Mesenchymal stem cell (in vitro differentiated cells and primary cell): ENCODE results near the gene PKN1.

Experiments used
- DNase-seq: peaks from one replicate; pipeline ENCODE4 v3.0.0-alpha.2; 2013
- H2AFZ ChIP-seq: one replicate; pipeline ENCODE4 v1.6.1; 2013; ENCODE audit warnings: low read depth, mild to moderate bottlenecking, control low read depth, inconsistent platforms, low read length, moderate library complexity
- H2AK5ac ChIP-seq: 2 replicates; pipeline ENCODE4 v1.6.1; 2013; ENCODE audit warnings: low read length, moderate library complexity, mild to moderate bottlenecking, inconsistent platforms; ENCODE audit not compliant: severe bottlenecking
- H2BK120ac ChIP-seq: one replicate; pipeline ENCODE4 v1.6.1; 2013; ENCODE audit warnings: low read depth, mild to moderate bottlenecking, inconsistent platforms, low read length, moderate library complexity
- H2BK12ac ChIP-seq, 2 experiments: one replicate each; pipeline ENCODE4 v1.6.1; 2013; ENCODE audit warnings: inconsistent platforms in 2 of 2, low read length in 2 of 2, mild to moderate bottlenecking in 2 of 2, moderate library complexity in 2 of 2, control low read depth in 1 of 2
- H2BK15ac ChIP-seq: one replicate; pipeline ENCODE4 v1.6.1; 2013; ENCODE audit warnings: mild to moderate bottlenecking, low read depth, inconsistent platforms; ENCODE audit not compliant: poor library complexity, severe bottlenecking
- H2BK5ac ChIP-seq: 2 replicates; pipeline ENCODE4 v1.6.1; 2013; ENCODE audit warnings: low read depth, mild to moderate bottlenecking, low read length, control low read depth, inconsistent platforms; ENCODE audit not compliant: poor library complexity, severe bottlenecking
- H3K14ac ChIP-seq, 2 experiments: one replicate each; pipeline ENCODE4 v1.6.1; 2013; ENCODE audit warnings: inconsistent platforms in 2 of 2, low read length in 2 of 2, control low read depth in 1 of 2, mild to moderate bottlenecking in 1 of 2, moderate library complexity in 1 of 2
- H3K18ac ChIP-seq, 2 experiments: one replicate each; pipeline ENCODE4 v1.6.1; 2013; ENCODE audit warnings: inconsistent platforms in 2 of 2, low read length in 2 of 2, control low read depth in 1 of 2, low read depth in 1 of 2, mild to moderate bottlenecking in 1 of 2
- H3K23ac ChIP-seq, 2 experiments: one replicate each; pipeline ENCODE4 v1.6.1; 2013; ENCODE audit warnings: inconsistent platforms in 2 of 2, low read length in 2 of 2, mild to moderate bottlenecking in 2 of 2, moderate library complexity in 2 of 2, control low read depth in 1 of 2
- H3K27ac ChIP-seq: 2 replicates; pipeline ENCODE4 v1.5.1; 2013; ENCODE audit warnings: mild to moderate bottlenecking, moderate library complexity, low read length, control low read depth, inconsistent platforms; ENCODE audit not compliant: poor library complexity, severe bottlenecking
- H3K27me3 ChIP-seq, 2 experiments: 2 replicates each; pipeline versions ENCODE4 v1.6.1 to v1.7.0; 2013; ENCODE audit warnings: low read length in 2 of 2, mild to moderate bottlenecking in 2 of 2, moderate library complexity in 2 of 2, control low read depth in 1 of 2, inconsistent platforms in 1 of 2; ENCODE audit not compliant: control insufficient read depth in 1 of 2, insufficient read depth in 1 of 2
- H3K36me3 ChIP-seq, 2 experiments: 2 replicates each; pipeline versions ENCODE4 v1.6.1 to v1.7.0; 2013; ENCODE audit warnings: low read length in 2 of 2, control low read depth in 1 of 2, inconsistent platforms in 1 of 2, low read depth in 1 of 2, mild to moderate bottlenecking in 1 of 2; ENCODE audit not compliant: insufficient read depth in 2 of 2, control insufficient read depth in 1 of 2
- H3K4ac ChIP-seq, 2 experiments: one replicate each; pipeline ENCODE4 v1.6.1; 2013; ENCODE audit warnings: inconsistent platforms in 2 of 2, low read length in 2 of 2, mild to moderate bottlenecking in 2 of 2, moderate library complexity in 2 of 2, control low read depth in 1 of 2, low read depth in 1 of 2
- H3K4me1 ChIP-seq: 2 replicates; pipeline ENCODE4 v1.6.1; 2013; ENCODE audit warnings: low read depth, low read length, control low read depth; ENCODE audit not compliant: control insufficient read depth, insufficient read depth
- H3K4me2 ChIP-seq: 2 replicates; pipeline ENCODE4 v1.6.1; 2013; ENCODE audit warnings: low read length, mild to moderate bottlenecking, inconsistent platforms; ENCODE audit not compliant: poor library complexity, severe bottlenecking
- H3K4me3 ChIP-seq, 2 experiments: 2 replicates each; pipeline versions ENCODE4 v1.5.1 to v1.7.0; 2013; ENCODE audit warnings: low read length in 2 of 2, mild to moderate bottlenecking in 2 of 2, control low read depth in 1 of 2, low read depth in 1 of 2; ENCODE audit not compliant: insufficient read depth in 1 of 2
- H3K79me1 ChIP-seq: replicated peaks from 2 replicates; pipeline ENCODE4 v1.6.1; 2013; ENCODE audit warnings: mild to moderate bottlenecking, control low read depth, low read length, inconsistent platforms; ENCODE audit not compliant: poor library complexity, severe bottlenecking
- H3K9ac ChIP-seq: 2 replicates; pipeline ENCODE4 v1.7.0; 2013; ENCODE audit warnings: mild to moderate bottlenecking, low read length, moderate library complexity
- H3K9me3 ChIP-seq: 2 replicates; pipeline ENCODE4 v1.7.0; 2013; ENCODE audit warnings: mild to moderate bottlenecking, low read length; ENCODE audit not compliant: control insufficient read depth
- H4K8ac ChIP-seq: one replicate; pipeline ENCODE4 v1.6.1; 2013; ENCODE audit warnings: inconsistent platforms, mild to moderate bottlenecking, low read length, moderate library complexity
- H4K91ac ChIP-seq: one replicate; pipeline ENCODE4 v1.6.1; 2013; ENCODE audit warnings: mild to moderate bottlenecking, low read length, inconsistent platforms
- WGBS: methylation state at CpG from one replicate; pipeline ENCODE4 v1.1.7; 2013; ENCODE audit warnings: mixed read lengths; 5-methylcytosine and 5-hydroxymethylcytosine counted together

PKN1 gene

GRCh38 chr19:14467816-14468215 is 34.7 kb downstream of the PKN1 start:
- H3K4me1 ChIP-seq = peaks cover 12% of the 10 kb centered on the region
- H3K14ac ChIP-seq = no peak overlapping the region
- no peak overlapping the region for H3K18ac ChIP-seq
- no peak overlapping the region for H3K4me2 ChIP-seq
- DNase-seq = no peak
- H2BK120ac ChIP-seq = no peak overlapping the region
- H4K8ac ChIP-seq = no peak overlapping the region
- no peak overlapping the region for H4K91ac ChIP-seq
- no peak overlapping the region for H3K27ac ChIP-seq
- no peaks in the 10 kb centered on the region for H3K9me3 ChIP-seq
- no peak overlapping the region for H3K9ac ChIP-seq
- no peak overlapping the region for H2BK5ac ChIP-seq
- no peak overlapping the region for H2AK5ac ChIP-seq
- no peak overlapping the region for H3K4ac ChIP-seq
- H2AFZ ChIP-seq = no peak overlapping the region
- H2BK12ac ChIP-seq = no peak overlapping the region
- no peak overlapping the region for H3K4me3 ChIP-seq
- peaks cover 0 to 5% of the 10 kb centered on the region in 2 experiments for H3K27me3 ChIP-seq
- no peak overlapping the region for H3K23ac ChIP-seq
- no peak overlapping the region for H2BK15ac ChIP-seq
- peaks cover 3% of the 10 kb centered on the region for H3K79me1 ChIP-seq
- WGBS = 87% methylated on average over 8 of the region's 9 CpGs
- H3K36me3 ChIP-seq = peaks cover 64 to 78% of the 10 kb centered on the region in 2 experiments

DNA sequence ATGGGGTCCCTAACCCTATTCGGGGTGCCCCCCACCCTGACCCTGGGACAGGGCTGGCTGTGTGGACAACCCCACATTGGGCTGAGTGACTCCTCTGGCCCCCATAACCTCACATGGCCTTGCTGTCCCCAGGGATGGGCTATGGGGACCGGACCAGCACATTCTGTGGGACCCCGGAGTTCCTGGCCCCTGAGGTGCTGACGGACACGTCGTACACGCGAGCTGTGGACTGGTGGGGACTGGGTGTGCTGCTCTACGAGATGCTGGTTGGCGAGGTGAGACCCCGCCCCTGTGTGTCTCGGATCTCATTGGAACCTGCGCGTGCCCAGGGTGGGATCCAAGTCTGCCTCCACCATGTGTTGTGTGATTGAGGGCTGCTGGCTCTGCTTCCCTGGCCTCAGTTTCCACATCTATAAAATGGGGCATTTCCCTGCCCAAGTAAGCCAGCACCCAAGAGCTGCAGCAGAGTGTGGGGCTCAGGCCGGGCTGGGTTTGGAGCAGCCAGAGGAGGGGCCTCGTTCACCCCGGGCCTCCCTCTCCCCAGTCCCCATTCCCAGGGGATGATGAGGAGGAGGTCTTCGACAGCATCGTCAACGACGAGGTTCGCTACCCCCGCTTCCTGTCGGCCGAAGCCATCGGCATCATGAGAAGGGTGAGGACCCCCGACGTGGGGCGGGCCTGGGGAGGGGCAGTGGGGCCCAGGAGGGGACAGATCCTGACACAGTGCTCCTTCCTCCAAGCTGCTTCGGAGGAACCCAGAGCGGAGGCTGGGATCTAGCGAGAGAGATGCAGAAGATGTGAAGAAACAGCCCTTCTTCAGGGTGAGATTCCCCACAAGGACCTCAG is 37.1 kb downstream of the PKN1 start:
- Histone ChIP-seq H2BK12ac (no peak overlapping the region), H3K79me1 (no peaks in the 10 kb centered on the region), H3K14ac (no peak overlapping the region), H2BK15ac (no peak overlapping the region), H3K36me3 (peaks cover 42 to 73% of the 10 kb centered on the region in 2 experiments), H2AFZ (no peak overlapping the region), H3K4ac (no peak overlapping the region), H3K9me3 (no peaks in the 10 kb centered on the region), H2BK120ac (no peak overlapping the region), H3K23ac (no peak overlapping the region), H2AK5ac (no peak overlapping the region), H3K4me3 (no peak overlapping the region), H3K27me3 (peaks cover 0 to 17% of the 10 kb centered on the region in 2 experiments), H4K91ac (no peak overlapping the region), H3K4me1 (peaks cover 17% of the 10 kb centered on the region), H2BK5ac (no peak overlapping the region), H4K8ac (no peak overlapping the region), H3K9ac (no peak overlapping the region), H3K27ac (no peak overlapping the region), H3K18ac (no peak overlapping the region), H3K4me2 (no peak overlapping the region)
- WGBS = 91% methylated on average over 31 of the region's 32 CpGs
- DNase-seq = no peak

DNA sequence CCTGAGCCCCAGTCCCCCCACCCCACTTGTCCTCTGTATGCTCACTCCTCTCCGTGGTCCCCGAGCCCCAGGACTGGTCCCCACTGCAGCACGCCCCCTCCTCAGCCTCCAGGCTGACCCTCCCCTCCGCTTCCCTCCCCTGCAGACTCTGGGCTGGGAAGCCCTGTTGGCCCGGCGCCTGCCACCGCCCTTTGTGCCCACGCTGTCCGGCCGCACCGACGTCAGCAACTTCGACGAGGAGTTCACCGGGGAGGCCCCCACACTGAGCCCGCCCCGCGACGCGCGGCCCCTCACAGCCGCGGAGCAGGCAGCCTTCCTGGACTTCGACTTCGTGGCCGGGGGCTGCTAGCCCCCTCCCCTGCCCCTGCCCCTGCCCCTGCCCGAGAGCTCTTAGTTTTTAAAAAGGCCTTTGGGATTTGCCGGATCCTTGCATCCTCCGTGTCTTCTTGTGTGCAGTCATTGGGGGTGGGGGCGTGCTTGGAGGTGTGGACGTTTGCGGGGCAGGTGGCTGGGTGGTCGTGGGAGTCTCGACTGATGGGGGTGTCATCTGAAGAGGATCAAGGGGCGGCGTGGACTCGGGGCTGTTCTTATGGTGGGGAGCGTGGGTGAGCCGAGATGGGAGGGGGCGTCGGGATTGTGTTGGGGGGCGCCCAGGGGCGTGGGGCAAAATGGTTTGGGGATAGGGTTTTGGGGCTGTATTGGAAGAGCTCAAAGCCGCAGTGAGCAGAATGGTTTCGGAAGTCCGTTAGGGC is 38.5 kb downstream of the PKN1 start:
- Histone ChIP-seq H2AFZ (no peak overlapping the region), H3K27me3 (peaks cover 0 to 17% of the 10 kb centered on the region in 2 experiments), H3K4ac (no peak overlapping the region), H3K9ac (no peak overlapping the region), H3K27ac (no peak overlapping the region), H3K79me1 (peaks cover 5% of the 10 kb centered on the region), H2AK5ac (no peak overlapping the region), H3K14ac (no peak overlapping the region), H4K91ac (no peak overlapping the region), H3K4me3 (no peak overlapping the region), H3K4me2 (no peak overlapping the region), H2BK120ac (no peak overlapping the region), H3K18ac (no peak overlapping the region), H2BK15ac (no peak overlapping the region), H3K9me3 (no peaks in the 10 kb centered on the region), H2BK5ac (no peak overlapping the region), H3K36me3 (peaks cover 35 to 77% of the 10 kb centered on the region in 2 experiments), H3K4me1 (peaks cover 31% of the 10 kb centered on the region), H2BK12ac (no peak overlapping the region), H3K23ac (no peak overlapping the region), H4K8ac (peak overlapping the region; percentile 4)
- WGBS = 90% methylated on average over 43 of the region's 46 CpGs
- DNase-seq = no peak
